Activated T-cell treated with anti-CD3 and anti-CD28 coated beads, Interleukin-2, amount 50 U/mL, for 72 hours (primary cell): ENCODE results near the gene JMJD7. TPM values are rescaled to one million over a fixed set of nuclear protein-coding genes. Genes with fewer than 3 reads are reported as not detected.

Experiments used
- ATAC-seq, 2 donors: fragments of 150-1000 bp; cut with Tn5 transposase; replicated peaks in 1 of 2; 2 replicates each; pipeline ENCODE4 v1.10.0; 2021; ENCODE audit warnings: moderate library complexity in 2 of 2, mild to moderate bottlenecking in 1 of 2
- DNase-seq, 2 donors: peaks; one replicate each; pipeline ENCODE4 v3.0.0; 2021 to 2022; ENCODE audit warnings: mixed read lengths in 1 of 2
- H3K27ac Mint-ChIP-seq: one replicate; pipeline ENCODE4 v1.8.0; 2022; ENCODE audit warnings: mild to moderate bottlenecking, moderate library complexity, mixed read lengths
- H3K27me3 Mint-ChIP-seq: one replicate; pipeline ENCODE4 v1.8.0; 2022; ENCODE audit warnings: low read depth, mixed read lengths
- H3K36me3 Mint-ChIP-seq, 2 donors: one replicate each; pipeline ENCODE4 v1.8.0; 2022; ENCODE audit warnings: mixed read lengths in 2 of 2, mild to moderate bottlenecking in 1 of 2; ENCODE audit not compliant: insufficient read depth in 2 of 2
- H3K4me1 Mint-ChIP-seq: one replicate; pipeline ENCODE4 v1.8.0; 2022; ENCODE audit warnings: low read depth, mixed read lengths
- H3K4me3 Mint-ChIP-seq, 2 donors: one replicate each; pipeline ENCODE4 v1.8.0; 2022; ENCODE audit warnings: mild to moderate bottlenecking in 2 of 2, mixed read lengths in 2 of 2, moderate library complexity in 2 of 2
- H3K9me3 Mint-ChIP-seq, 2 donors: one replicate each; pipeline ENCODE4 v1.8.0; 2022; ENCODE audit warnings: mixed read lengths in 2 of 2
- total RNA-seq, 2 donors: library from RNA; stranded (reverse); gene quantifications; one replicate each; pipeline ENCODE4 v1.2.3, GENCODE V29; 2022

JMJD7 gene
- total RNA-seq, 2 donors from 2014 or later = 15.2 to 16.0 TPM

GRCh38 chr15:41791547-41791937, 36.4 kb upstream of the JMJD7 start:
- Mint-ChIP-seq H3K27ac (peak overlapping the region; percentile 45), H3K27me3 (no peaks in the 10 kb centered on the region), H3K9me3 (no peaks in the 10 kb centered on the region), H3K4me1 (peaks cover 48% of the 10 kb centered on the region), H3K36me3 (no peaks in the 10 kb centered on the region), H3K4me3 (no peak overlapping the region)
- no peak for ATAC-seq
- DNase-seq = no peak

DNA sequence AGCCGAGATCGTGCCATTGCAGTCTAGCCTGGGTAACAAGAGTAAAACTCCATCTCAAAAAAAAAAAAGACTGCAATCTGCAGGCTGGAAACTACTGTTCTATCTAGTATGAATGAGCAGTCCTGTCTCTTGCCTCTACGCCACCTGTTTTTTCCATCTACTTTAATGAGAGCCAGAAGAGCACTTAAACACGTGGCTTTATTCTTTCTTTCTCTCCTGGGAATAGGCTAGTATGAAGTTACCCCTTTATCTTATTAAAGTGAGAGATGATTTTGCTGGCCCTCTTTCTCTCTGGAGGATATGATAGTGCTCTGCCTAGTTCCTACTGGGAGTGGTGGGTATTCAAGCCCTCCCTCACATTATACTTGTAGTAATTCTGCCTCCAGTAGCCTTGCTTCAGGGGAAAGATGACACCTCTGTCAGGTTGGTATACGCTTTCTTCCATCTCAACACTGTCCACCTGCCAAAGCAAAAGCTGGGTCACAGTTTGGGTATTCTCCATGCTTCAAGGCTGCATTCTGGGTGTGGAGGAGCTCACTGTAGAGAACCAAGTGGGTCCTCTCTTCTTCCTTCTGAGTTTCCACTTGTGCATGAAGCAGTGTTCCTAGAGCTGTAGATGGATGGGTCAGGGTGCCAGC, 35.8 kb upstream of the JMJD7 start:
- no peak overlapping the region for H3K4me3 Mint-ChIP-seq
- peaks cover 51% of the 10 kb centered on the region for H3K4me1 Mint-ChIP-seq
- H3K9me3 Mint-ChIP-seq = no peaks in the 10 kb centered on the region
- no peak for ATAC-seq
- H3K27me3 Mint-ChIP-seq = no peaks in the 10 kb centered on the region
- no peak for DNase-seq
- H3K27ac Mint-ChIP-seq = peak overlapping the region; percentile 45
- no peaks in the 10 kb centered on the region for H3K36me3 Mint-ChIP-seq

GRCh38 chr15:41794081-41794480, 33.8 kb upstream of the JMJD7 start:
- peaks cover 53% of the 10 kb centered on the region for H3K4me1 Mint-ChIP-seq
- ATAC-seq = no peak
- no peaks in the 10 kb centered on the region for H3K9me3 Mint-ChIP-seq
- H3K27ac Mint-ChIP-seq = no peak overlapping the region
- no peak overlapping the region for H3K4me3 Mint-ChIP-seq
- H3K27me3 Mint-ChIP-seq = no peaks in the 10 kb centered on the region
- no peaks in the 10 kb centered on the region for H3K36me3 Mint-ChIP-seq
- DNase-seq = no peak

- H3K27ac Mint-ChIP-seq = no peak overlapping the region
- H3K4me1 Mint-ChIP-seq = peaks cover 31% of the 10 kb centered on the region
- ATAC-seq = no peak
- H3K27me3 Mint-ChIP-seq = no peaks in the 10 kb centered on the region
- no peaks in the 10 kb centered on the region for H3K9me3 Mint-ChIP-seq
- no peaks in the 10 kb centered on the region for H3K36me3 Mint-ChIP-seq
- no peak overlapping the region for H3K4me3 Mint-ChIP-seq
- no peak for DNase-seq
Measured at GRCh38 chr15:41795996-41796856, 31.7 kb upstream of the JMJD7 start.

DNA sequence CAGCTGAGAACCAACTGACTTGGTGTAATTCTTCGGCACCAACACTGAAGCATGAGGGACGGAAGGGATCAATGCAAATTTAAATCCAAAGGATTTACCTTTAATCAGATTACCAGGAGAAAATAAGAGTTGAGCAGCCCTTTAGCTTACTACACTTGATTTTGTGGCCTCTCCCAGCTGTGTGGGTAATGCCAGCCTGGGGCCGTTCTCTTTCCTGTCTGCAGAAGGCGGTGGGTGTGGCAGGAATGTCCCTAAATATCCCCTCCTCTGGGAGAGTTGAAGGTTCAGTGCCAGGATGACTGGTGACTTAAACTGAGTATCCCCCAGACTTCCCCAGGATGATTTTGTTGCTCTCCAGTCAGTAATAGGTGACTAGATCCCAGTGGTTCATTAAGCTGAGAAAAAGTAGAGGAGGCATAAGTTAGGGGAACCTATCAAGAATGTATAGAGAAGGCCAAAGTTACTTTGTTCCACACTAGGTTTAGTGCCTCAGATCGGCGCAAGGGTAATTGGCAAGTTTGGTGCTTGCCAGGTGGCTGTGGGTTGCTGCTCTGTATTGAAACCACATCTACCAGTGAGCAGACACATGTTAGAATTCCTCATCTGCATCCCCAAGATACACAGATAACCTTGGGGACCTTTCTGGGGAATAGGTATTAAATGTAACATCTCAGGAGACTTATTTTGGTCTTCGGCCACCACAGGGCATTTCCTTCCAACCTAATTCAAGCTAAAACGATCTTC, 30.5 kb upstream of the JMJD7 start:
- no peak overlapping the region for H3K4me3 Mint-ChIP-seq
- H3K27me3 Mint-ChIP-seq = no peaks in the 10 kb centered on the region
- ATAC-seq (no peak), DNase-seq (no peak)
- peaks cover 24% of the 10 kb centered on the region for H3K4me1 Mint-ChIP-seq
- H3K9me3 Mint-ChIP-seq = no peaks in the 10 kb centered on the region
- no peak overlapping the region for H3K27ac Mint-ChIP-seq
- peaks cover 0 to 1% of the 10 kb centered on the region in 2 donors for H3K36me3 Mint-ChIP-seq

DNA sequence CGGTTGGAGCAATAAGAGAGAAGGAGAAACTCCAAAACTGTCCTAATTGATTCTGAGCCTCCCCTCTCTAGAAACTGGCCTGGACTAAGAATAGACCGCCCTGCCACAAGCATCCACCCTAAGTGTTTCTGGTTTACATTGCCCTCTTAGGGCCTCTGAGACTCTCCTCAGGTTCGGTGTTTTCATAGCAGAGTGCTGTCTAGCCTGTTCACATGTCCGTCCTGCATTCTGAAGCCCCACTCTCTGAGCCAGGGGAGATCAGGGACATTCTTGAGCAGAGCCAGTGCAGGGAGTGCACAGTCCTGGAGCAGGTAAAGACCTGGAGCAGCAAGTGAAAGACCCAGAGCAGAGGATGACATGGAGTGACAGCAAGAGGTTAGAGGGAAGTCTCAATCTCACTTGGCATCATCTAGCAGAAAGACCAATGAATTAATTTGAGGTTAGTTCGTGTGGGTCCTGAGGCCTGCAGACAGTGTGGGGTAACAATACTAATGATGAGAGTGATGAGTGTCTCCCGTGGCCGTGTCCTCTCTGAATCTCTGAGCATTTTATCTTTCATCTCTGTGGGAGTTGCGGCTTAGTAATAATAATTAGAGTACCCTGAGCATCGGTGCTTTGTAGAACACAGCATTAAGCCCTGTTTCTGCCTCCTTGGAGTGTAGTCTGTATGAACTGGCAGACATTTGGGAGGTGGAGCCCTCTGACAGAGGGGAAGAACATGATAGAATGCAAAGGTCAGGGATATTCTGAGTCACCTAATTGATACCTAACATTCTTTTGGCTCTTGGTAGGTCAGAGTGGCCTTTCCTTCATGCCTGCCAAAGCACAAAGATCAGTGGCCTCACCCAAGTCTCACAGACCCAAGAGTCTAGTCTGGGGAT, 29.0 kb upstream of the JMJD7 start:
- DNase-seq (no peak), ATAC-seq (peak; percentile 18 to 49)
- H3K27me3 Mint-ChIP-seq = no peaks in the 10 kb centered on the region
- H3K9me3 Mint-ChIP-seq = no peaks in the 10 kb centered on the region
- H3K4me3 Mint-ChIP-seq = no peak overlapping the region
- no peak overlapping the region for H3K27ac Mint-ChIP-seq
- H3K36me3 Mint-ChIP-seq = peaks cover 0 to 1% of the 10 kb centered on the region in 2 donors
- peaks cover 24% of the 10 kb centered on the region for H3K4me1 Mint-ChIP-seq

GRCh38 chr15:41799488-41799805, 28.4 kb upstream of the JMJD7 start:
- Mint-ChIP-seq H3K4me1 (peaks cover 30% of the 10 kb centered on the region), H3K27me3 (no peaks in the 10 kb centered on the region), H3K4me3 (no peak overlapping the region), H3K9me3 (no peaks in the 10 kb centered on the region), H3K27ac (no peak overlapping the region), H3K36me3 (peaks cover 0 to 1% of the 10 kb centered on the region in 2 donors)
- DNase-seq (no peak), ATAC-seq (peak in 1 of 2 donors; percentile 21)

GRCh38 chr15:41801185-41801584, 26.7 kb upstream of the JMJD7 start:
- Mint-ChIP-seq H3K36me3 (peaks cover 0 to 1% of the 10 kb centered on the region in 2 donors), H3K9me3 (no peaks in the 10 kb centered on the region), H3K27me3 (no peaks in the 10 kb centered on the region), H3K27ac (no peak overlapping the region), H3K4me3 (no peak overlapping the region), H3K4me1 (peaks cover 19% of the 10 kb centered on the region)
- ATAC-seq = no peak
- DNase-seq = no peak

- H3K4me1 Mint-ChIP-seq = peaks cover 15% of the 10 kb centered on the region
- no peaks in the 10 kb centered on the region for H3K9me3 Mint-ChIP-seq
- no peak overlapping the region for H3K4me3 Mint-ChIP-seq
Measured at GRCh38 chr15:41801850-41802455, 25.9 kb upstream of the JMJD7 start.

DNA sequence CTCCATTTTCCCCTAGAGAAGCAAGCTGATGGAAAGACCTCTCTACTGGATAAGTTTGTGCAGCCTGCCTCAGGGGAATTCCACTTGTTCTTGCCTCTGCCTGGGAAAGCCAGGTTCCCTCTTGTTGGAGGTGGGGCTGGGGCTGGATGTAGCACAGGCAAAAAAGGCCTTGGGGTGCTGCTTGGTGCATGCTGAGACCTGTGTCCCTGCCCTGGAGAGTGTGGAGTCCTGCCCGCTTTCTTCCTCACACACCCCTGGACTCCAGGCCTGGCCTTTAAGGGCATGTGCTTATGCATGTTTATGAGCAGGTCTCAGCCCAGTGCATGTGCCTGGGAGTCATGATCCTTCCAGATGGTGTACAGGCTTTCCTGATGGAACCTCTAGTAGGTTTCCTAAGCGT, 23.5 kb upstream of the JMJD7 start:
- no peak for ATAC-seq
- peaks cover 0 to 1% of the 10 kb centered on the region in 2 donors for H3K36me3 Mint-ChIP-seq

More at GRCh38 chr15:41801850-41802455, 25.9 kb upstream of the JMJD7 start:
- Mint-ChIP-seq H3K36me3 (peaks cover 0 to 1% of the 10 kb centered on the region in 2 donors), H3K27me3 (no peaks in the 10 kb centered on the region), H3K27ac (no peak overlapping the region)
- peak in 1 of 2 donors; percentile 42 for ATAC-seq
- DNase-seq = no peak

DNA sequence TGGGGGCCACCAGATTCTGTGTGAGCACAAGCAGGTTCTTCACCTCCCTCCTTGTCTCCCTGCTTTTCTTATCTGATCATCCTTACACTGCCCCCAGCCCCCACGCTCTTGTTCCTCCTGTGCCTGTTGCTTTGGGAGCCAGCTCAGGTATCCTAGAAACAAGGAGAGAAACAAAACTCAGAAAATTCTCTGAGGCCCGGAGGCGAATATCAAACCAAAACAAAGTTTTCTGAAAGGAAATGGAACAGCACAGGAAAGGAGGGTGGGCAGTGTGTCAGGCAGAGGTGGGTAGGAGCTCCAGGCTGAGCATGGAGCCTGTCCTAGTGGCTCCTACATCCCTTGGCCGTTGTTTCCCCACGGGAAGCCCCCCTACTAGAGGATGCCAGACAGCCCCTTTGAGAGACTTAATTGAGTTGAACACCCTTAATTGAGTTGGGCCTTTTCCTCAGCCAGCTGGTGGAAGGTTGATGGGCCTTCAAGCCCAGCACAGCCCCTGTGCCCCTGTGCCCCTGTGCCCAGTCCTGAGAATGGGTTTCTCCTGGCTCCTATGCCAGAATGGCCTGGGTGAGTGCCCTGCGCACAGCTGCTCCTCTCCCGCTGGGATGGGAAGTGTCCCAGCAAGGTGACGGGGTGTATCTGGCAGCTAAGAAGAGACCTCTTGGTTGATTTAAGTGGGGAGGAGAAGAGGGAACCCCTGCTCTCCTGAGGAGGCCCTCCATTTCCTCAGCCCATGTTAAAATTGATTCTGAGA, 22.8 kb upstream of the JMJD7 start:
- peaks cover 0 to 1% of the 10 kb centered on the region in 2 donors for H3K36me3 Mint-ChIP-seq
- peaks cover 12% of the 10 kb centered on the region for H3K4me1 Mint-ChIP-seq
- DNase-seq = no peak
- peak overlapping the region; percentile 33 for H3K27ac Mint-ChIP-seq
- H3K9me3 Mint-ChIP-seq = no peaks in the 10 kb centered on the region
- no peaks in the 10 kb centered on the region for H3K27me3 Mint-ChIP-seq
- no peak for ATAC-seq
- H3K4me3 Mint-ChIP-seq = no peak overlapping the region

More for the DNA sequence above, 23.5 kb upstream of the JMJD7 start:
- H3K4me3 Mint-ChIP-seq = no peak overlapping the region
- no peak overlapping the region for H3K27ac Mint-ChIP-seq
- no peaks in the 10 kb centered on the region for H3K9me3 Mint-ChIP-seq
- peaks cover 12% of the 10 kb centered on the region for H3K4me1 Mint-ChIP-seq
- no peak for DNase-seq
- H3K27me3 Mint-ChIP-seq = no peaks in the 10 kb centered on the region

DNA sequence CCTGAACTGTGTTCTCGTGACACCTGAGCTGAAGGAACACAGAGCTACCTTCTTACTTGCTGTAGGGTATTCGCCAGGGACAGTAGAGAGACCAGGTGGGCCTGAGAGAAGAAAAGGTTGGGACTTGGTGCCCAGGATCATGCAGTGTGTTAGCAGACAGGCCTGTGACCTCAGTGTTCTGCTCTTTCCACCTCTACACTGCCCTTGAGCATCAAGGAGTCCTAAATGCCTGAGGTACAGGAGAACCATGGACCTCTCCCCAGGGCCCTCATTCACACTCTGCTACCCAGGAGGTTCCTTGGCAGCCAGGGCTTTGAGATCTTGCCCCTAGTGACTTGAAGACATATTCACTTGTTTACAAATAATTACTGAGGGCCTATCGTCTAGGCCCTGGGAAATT, 22.2 kb upstream of the JMJD7 start:
- Mint-ChIP-seq H3K4me1 (peaks cover 12% of the 10 kb centered on the region), H3K9me3 (no peaks in the 10 kb centered on the region), H3K27me3 (no peaks in the 10 kb centered on the region), H3K4me3 (no peak overlapping the region), H3K36me3 (peaks cover 0 to 1% of the 10 kb centered on the region in 2 donors), H3K27ac (no peak overlapping the region)
- DNase-seq (no peak), ATAC-seq (no peak)
